ENCODE results near the gene PLCZ1.

- no peak for TF ChIP-seq CTCF (IDR thresholded peaks at IDR 0.05; ENCODE audit: low read length)
- TF ChIP-seq EZH2 (IDR thresholded peaks at IDR 0.05; ENCODE audit: borderline replicate concordance, low read length): no peak
These were observed 84.3 kb downstream of the PLCZ1 start for GRCh38 chr12:18653465-18653864.
